Parathyroid adenoma (tissue), 2 donors: ENCODE results near the gene SLC47A2.

Experiments used
- H2AFZ ChIP-seq: fragments of 300-600 bp; sonication (generic); one replicate; pipeline ENCODE4 v1.7.0; 2017; ENCODE audit warnings: antibody characterized with exemption, mild to moderate bottlenecking
- H3K27ac ChIP-seq: fragments of 300-600 bp; sonication (generic); one replicate; pipeline ENCODE4 v1.7.0; 2017
- H3K27me3 ChIP-seq: fragments of 300-600 bp; sonication (generic); one replicate; pipeline ENCODE4 v1.7.0; 2017; ENCODE audit warnings: low read length; ENCODE audit not compliant: control insufficient read depth, insufficient read depth
- H3K36me3 ChIP-seq: fragments of 300-600 bp; sonication (generic); one replicate; pipeline ENCODE4 v1.7.0; 2017; ENCODE audit warnings: low read length; ENCODE audit not compliant: control insufficient read depth, insufficient read depth
- H3K4me1 ChIP-seq: fragments of 300-600 bp; sonication (generic); one replicate; pipeline ENCODE4 v1.7.0; 2017; ENCODE audit warnings: control low read depth
- H3K4me2 ChIP-seq: fragments of 300-600 bp; sonication (generic); one replicate; pipeline ENCODE4 v1.7.0; 2017; ENCODE audit warnings: low read length
- H3K4me3 ChIP-seq: fragments of 300-600 bp; sonication (generic); one replicate; pipeline ENCODE4 v1.7.0; 2017; ENCODE audit warnings: low read depth, low read length
- H3K79me2 ChIP-seq: fragments of 300-600 bp; sonication (generic); one replicate; pipeline ENCODE4 v1.7.0; 2017; ENCODE audit warnings: control low read depth
- H3K9ac ChIP-seq: fragments of 300-600 bp; sonication (generic); one replicate; pipeline ENCODE4 v1.7.0; 2017; ENCODE audit warnings: mild to moderate bottlenecking
- H3K9me3 ChIP-seq: fragments of 300-600 bp; sonication (generic); one replicate; pipeline ENCODE4 v1.7.0; 2017; ENCODE audit warnings: low read length; ENCODE audit not compliant: control insufficient read depth
- TF ChIP-seq, protein P1 (sequence below): fragments of 300-600 bp; sonication (generic); IDR thresholded peaks from one replicate; pipeline ENCODE4 v1.7.0; 2017; ENCODE audit warnings: antibody characterized with exemption, mild to moderate bottlenecking
- donor health status: primary hyperparathyroidism.

Gene SLC47A2

DNA sequence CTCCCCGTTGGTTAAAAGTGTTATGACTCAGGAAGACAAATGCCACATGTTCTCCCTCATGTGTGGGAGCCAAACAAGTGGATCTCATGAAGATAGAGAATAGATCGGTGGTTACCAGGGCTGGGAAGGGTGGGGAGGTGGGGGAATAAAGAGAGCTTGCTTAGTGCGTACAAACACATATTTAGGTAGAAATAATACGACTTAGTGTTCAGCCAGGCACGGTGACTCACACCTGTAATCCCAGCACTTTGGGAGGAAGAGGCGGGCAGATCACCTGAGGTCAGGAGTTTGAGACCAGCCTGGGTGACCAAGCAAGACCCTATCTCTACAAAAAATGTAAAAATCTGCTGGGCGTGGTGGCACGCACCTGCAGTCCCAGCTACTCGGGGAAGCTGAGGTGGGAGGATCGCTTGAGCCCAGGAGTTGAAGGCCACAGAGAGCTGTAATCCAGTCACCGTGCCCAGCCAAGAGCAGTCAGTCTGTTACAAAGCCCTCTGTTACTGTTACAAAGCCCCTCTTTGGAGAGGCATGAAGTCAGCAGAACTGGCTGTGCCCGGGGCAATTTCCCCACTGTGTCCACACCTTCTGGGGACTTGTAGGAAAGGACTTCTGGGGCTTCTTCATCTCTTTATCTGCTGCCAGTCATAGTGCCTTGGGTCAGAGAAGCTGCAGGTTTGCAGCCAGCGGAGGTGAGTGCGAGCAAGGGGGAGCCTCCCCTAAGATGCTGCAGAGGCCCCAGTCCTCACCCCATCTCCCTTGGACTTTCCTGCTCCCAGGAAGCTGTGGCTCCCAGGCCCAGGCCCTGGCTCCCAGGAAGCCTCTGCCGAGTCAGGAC lies 36.0 kb upstream of the SLC47A2 start:
- H2AFZ ChIP-seq: no peak overlapping the region
- H3K4me1 ChIP-seq: no peaks in the 10 kb centered on the region
- H3K9ac ChIP-seq: no peak overlapping the region
- no peaks in the 10 kb centered on the region for H3K27me3 ChIP-seq
- no peaks in the 10 kb centered on the region for H3K9me3 ChIP-seq
- H3K27ac ChIP-seq: no peak overlapping the region
- no peak overlapping the region for H3K4me3 ChIP-seq
- no peak overlapping the region for H3K4me2 ChIP-seq
- no peaks in the 10 kb centered on the region for H3K36me3 ChIP-seq
- TF ChIP-seq, protein P1, sequence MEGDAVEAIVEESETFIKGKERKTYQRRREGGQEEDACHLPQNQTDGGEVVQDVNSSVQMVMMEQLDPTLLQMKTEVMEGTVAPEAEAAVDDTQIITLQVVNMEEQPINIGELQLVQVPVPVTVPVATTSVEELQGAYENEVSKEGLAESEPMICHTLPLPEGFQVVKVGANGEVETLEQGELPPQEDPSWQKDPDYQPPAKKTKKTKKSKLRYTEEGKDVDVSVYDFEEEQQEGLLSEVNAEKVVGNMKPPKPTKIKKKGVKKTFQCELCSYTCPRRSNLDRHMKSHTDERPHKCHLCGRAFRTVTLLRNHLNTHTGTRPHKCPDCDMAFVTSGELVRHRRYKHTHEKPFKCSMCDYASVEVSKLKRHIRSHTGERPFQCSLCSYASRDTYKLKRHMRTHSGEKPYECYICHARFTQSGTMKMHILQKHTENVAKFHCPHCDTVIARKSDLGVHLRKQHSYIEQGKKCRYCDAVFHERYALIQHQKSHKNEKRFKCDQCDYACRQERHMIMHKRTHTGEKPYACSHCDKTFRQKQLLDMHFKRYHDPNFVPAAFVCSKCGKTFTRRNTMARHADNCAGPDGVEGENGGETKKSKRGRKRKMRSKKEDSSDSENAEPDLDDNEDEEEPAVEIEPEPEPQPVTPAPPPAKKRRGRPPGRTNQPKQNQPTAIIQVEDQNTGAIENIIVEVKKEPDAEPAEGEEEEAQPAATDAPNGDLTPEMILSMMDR: no peak
- H3K79me2 ChIP-seq: no peaks in the 10 kb centered on the region

DNA sequence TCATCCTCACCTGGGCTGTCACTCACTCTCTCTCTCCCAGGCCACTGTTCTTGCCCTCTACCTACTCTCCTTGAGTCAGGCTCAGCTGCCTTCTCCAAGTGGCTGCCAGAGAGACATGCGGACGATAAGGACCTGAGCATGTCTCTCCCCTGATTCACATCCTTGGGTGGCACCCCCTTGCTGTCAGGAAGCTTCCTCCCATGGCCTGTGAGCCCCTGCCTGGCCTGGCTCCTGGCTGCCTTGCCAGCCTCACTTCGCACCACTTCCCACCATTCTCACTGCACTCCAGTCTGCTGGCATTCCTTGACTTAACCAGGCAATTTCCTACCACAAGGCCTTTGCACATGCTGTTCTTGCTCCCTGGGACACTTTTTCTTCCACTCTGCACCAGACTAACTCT lies 34.5 kb upstream of the SLC47A2 start:
- H2AFZ ChIP-seq: no peak overlapping the region
- no peak overlapping the region for H3K4me3 ChIP-seq
- no peak overlapping the region for H3K9ac ChIP-seq
- H3K4me2 ChIP-seq: no peak overlapping the region
- no peaks in the 10 kb centered on the region for H3K9me3 ChIP-seq
- no peaks in the 10 kb centered on the region for H3K4me1 ChIP-seq
- no peak overlapping the region for H3K27ac ChIP-seq
- TF ChIP-seq, protein P1: no peak
- no peaks in the 10 kb centered on the region for H3K27me3 ChIP-seq
- H3K79me2 ChIP-seq: no peaks in the 10 kb centered on the region
- no peaks in the 10 kb centered on the region for H3K36me3 ChIP-seq

DNA sequence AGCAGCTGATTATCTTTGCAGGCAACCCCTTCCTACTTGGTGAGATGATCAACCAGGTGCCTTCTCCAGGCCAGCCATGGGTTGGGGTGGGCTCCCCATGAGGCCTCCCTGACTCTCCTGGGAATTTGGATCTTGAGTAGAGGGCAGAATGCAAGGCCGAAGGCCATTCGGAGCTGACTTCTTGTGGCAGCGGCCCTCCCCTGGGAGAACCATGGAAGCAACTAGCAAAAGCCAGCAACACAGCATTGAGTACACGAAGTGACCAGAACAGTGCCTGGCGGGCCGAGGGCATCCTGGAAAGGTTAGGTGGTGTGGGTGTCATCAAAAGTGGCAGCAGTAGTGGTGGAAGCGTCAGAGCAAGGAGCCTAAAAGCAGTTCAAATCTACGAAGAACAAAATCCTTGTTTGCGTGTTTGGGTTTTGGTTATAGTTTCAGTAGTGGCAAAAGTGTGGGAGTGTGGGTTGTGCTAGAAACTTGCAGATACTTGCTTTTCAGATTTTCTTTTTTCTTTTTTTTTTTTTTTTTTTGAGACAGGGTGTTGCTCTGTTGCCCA lies 33.7 kb upstream of the SLC47A2 start:
- Histone ChIP-seq H3K36me3 (no peaks in the 10 kb centered on the region), H3K4me1 (no peaks in the 10 kb centered on the region), H3K9ac (no peak overlapping the region), H2AFZ (no peak overlapping the region), H3K4me2 (no peak overlapping the region), H3K9me3 (no peaks in the 10 kb centered on the region), H3K4me3 (no peak overlapping the region), H3K79me2 (no peaks in the 10 kb centered on the region), H3K27me3 (no peaks in the 10 kb centered on the region), H3K27ac (no peak overlapping the region)
- TF ChIP-seq, protein P1: no peak

DNA sequence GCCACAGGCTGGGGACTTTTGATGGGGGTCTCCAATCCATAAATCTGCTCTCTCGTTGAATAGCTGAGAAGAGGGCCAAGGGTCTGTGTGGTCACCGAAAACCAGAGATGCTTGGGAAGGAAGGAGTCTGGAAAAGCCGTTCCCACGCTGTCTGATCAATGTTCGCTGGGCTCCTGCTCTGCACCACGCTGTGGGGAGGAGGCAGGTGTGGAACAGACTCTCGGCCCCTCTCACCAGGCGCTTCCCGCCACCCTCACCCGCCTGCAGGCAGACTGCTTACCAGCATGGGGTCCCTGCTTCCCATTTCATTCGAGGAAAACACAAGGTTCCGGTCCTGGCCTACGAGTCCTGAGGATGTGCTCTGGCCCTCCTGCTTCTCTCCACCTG lies 32.4 kb upstream of the SLC47A2 start:
- Histone ChIP-seq H3K27ac (no peak overlapping the region), H3K9ac (no peak overlapping the region), H3K79me2 (no peaks in the 10 kb centered on the region), H3K4me3 (no peak overlapping the region), H2AFZ (no peak overlapping the region), H3K27me3 (no peaks in the 10 kb centered on the region), H3K4me1 (no peaks in the 10 kb centered on the region), H3K36me3 (no peaks in the 10 kb centered on the region), H3K4me2 (no peak overlapping the region), H3K9me3 (no peaks in the 10 kb centered on the region)
- TF ChIP-seq, protein P1: no peak
